Endometrial microvascular endothelial cells (primary cell): ENCODE results near the gene LITAFD. TPM values are rescaled to one million over a fixed set of nuclear protein-coding genes. Genes with fewer than 3 reads are reported as not detected.
"Not testable (repeated sequence)": the region's sequence is repeated elsewhere in the genome, so short reads cannot be mapped to it uniquely, and the experiment has no call there.

Experiments used
- in situ Hi-C: cut with HindIII; loops from 2 replicates; pipeline ENCODE4 v1.10.0; 2017; ENCODE audit warnings: low sequenced_read_pairs, low pct_unique_long_range_greater_than_20kb; ENCODE audit errors: inconsistent ontology term
- total RNA-seq: library from RNA; depleted of rRNA; stranded (reverse); fragments of >200 nt; gene quantifications from one replicate; pipeline ENCODE4 v1.2.3, GENCODE V29; 2015; ENCODE audit errors: inconsistent ontology term

The LITAFD gene
- total RNA-seq, 1 donor from 2014 or later: not detected

DNA sequence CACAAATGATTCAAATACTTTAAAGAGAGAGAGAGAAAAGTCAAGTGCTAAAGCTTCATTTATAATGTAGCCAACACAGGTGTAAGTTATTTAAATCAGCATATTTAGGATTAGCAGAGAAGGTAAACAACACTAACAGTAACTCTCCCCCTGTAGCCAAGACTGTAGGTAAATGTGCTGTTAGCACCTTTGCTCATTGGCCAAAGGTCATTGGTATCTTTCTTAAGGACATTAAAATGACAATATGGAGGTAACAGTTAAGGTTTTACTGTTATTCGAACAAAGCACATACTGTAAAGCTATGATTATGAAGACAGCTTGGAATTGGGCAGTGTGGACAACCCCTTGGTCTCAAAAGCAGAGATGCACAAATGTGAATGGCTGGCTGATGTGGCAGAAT, 28.7 kb downstream of the LITAFD start:
- in situ Hi-C loops: no loop called here

DNA sequence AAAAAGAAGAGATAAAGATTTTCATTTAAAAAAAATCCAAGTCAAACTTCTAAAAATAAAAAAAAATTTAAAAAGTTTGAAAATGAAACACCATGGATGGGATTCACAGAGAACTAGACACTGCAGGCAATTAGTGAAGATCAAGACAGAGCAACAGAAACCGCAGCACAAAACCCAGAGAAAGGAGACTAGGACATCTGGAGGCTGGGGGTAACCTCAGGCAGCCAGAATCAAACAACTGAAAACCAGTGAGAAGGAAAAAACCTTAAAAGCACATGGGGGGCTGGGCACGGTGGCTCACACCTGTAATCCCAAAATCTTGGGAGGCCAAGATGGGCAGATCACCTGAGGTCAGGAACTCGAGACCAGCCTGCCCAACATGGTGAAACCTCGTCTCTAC, 30.6 kb downstream of the LITAFD start:
- in situ Hi-C loops: no loop called here

DNA sequence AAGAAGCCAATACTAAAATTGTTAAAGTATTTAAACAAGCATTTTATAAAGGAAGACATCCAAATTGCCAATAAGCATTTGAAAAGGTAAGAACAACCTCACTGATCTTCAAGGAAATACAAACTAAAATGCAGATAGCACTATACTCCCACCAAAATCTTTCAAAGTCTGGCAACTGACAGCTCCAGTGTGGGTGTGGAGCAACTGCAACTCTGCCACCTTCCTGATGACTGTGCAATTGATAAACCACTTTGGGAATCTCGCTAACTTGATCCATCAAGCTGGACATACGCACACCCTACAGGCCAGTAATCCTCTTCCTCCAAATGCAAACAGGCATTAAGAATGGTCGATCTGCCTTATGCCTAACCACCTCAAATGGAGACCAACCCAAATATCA, 31.9 kb downstream of the LITAFD start:
- in situ Hi-C loops: no loop called here

DNA sequence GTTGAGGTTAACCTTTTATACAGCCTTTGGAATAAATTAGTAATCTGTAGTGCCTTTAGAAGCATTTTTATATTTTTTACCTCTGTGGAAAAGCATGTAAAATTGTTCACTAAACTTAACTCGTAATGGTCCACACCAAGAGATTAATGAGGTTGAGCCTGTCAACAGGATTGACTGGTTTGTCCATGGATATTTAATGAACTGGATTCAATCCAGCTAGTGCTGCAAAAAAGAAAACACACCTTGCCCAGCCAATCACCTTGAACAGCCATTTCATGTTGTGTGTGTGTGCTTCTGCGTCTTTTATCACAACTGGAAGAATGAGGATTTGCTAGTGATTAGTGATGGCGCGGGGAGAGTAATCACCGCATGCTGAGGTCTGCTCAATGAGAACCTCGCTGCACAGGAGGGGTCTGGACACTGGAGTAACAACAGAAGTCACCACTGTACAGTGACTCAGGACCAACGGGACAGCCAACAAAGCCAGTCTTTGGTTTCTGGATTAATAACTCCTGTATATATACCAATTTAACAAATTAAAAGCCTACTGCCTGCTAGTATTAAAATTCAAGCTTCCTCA, 33.7 kb downstream of the LITAFD start:
- in situ Hi-C loops: no loop called here

DNA sequence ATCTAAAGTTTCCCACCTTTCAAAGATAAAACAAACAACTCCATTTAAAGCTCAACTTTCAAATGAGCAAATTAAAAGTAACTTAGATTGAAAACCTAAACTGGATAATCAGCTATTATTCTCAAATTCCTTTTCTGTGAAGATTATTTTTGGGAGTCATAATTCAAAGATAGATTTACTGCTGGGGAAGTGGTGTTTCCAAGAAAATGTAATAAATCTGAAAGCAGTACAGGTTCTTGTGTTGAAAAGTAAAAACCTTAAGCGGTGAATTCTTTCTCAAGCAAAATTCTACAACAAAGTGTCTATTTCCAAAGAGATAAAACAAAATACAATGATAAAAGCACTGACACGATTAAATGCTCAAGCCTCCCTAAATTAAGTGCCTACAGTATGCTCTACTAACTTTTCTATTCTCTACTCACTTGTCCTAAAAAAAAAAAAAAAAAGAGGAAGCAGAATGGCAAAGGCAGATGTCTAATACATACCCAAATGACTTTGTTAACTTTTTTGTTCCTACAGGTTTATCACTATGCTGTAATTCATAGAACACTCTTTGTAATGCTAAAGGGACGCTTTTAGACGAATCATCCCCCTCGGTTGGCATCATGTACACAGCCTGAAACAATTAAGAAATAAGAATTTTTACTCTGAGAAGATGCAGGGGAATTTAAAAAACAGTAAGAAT, 34.5 kb downstream of the LITAFD start:
- in situ Hi-C loops: no loop called here

DNA sequence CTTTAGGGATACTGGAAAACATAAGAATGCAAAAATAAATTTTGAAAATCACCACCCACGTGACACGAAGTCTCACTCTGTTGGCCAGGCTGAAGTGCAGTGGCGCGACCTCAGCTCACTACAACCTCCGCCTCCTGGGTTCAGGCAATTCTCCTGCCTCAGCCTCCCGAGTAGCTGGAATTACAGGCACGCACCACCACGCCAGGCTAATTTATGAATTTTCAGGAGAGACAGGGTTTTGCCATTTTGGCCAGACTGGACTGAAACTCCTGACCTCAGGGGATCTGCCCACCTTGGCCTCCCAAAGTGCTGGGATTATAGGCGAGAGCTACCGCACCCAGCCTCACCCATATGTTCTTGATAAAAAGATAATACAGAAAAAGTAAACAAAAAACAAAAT, 35.2 kb downstream of the LITAFD start:
- in situ Hi-C loops: not testable (repeated sequence)

DNA sequence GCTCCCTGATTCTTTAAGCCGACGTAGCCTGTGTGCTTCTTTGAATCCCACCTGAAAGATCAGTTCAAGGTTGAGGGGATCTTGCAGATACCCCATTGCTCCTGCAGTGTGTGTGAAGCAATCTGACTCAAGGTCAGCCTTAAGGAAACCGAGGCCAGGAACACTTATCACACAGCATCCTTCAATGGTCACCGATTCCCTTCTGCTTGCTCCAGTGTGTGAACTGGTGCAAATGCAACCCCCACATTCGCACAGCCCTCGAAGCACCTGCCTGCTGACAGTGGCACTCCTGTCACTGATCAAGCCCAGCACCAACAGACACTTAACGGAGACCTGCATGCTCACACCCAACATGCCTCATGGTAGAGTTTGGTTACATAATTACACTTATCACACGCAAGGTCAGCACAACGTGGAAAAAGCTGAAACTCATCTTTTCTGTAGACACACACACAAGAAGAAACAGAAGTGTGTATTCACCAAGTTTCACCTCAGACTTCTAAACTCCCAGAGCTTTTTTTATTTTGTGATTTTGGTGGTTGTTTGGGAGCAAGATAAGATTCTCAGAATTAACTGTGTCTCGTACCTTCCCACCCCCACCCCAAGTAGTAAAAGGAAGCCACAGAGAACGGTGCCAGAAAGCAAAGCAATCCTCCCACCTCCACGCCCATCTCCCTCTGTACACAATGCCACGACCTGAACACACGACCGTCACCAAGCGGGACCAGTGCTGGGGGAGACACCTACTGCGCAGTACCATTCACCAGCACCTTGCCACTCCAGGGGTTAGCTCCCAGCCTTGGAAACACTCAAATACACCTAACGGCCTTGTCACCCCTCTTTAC, 37.2 kb downstream of the LITAFD start:
- in situ Hi-C loops: no loop called here

DNA sequence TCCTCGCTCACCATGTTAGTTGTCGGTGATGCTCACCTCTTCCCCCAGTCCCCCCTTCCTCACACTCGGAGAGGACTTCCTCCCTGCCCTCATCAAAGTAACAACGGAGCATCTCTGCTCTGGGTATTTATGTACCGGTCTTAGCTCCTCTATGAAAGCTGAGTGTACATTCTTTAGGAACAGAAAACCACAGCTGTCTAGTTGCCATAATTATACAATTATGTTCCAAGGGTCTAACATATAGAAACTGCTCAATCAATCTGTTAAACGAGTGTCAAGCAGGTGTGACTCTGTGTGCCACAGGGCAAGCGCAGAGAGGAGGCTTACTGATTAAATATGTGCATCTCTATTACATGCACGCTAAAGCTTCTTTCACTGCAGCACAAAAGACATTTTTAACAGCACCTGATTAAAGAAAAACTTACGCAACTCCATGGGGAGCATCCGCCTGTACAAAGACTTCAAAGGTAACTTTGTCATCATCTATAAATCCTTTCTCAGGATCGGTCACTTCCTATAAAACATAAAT, 37.8 kb downstream of the LITAFD start:
- in situ Hi-C loops: no loop called here

DNA sequence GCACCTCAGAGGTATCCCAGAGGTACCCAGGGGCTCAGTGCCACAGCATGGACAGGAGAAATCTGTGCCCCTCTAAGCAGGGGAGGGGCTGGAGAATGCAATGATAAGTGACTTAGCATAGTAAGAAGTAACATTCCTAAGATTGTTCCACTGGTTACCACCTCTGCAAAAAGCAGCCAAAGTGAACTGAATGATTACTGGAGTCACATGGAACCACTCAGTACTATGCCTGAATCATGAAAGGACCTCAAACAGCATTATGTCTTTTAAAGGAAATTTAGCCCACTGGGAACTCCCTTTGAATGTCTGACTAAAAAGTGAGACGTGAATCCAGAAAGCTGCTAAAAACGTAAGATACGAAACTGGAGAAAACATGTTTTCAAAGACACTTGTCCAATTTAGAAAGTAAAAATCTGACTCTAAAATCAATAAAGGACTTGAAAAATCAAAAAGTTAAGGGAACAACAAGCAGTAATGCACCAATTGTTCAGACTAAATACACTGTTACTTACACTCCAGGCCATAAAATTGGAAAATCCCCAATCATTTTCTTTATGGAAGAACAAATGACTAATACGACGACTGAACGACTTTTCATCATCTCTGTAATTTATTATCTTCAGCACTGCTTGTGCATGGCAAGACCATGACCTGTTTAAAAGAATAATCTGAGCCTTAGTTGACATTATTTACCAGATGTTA, 38.6 kb downstream of the LITAFD start:
- in situ Hi-C loops: no loop called here

DNA sequence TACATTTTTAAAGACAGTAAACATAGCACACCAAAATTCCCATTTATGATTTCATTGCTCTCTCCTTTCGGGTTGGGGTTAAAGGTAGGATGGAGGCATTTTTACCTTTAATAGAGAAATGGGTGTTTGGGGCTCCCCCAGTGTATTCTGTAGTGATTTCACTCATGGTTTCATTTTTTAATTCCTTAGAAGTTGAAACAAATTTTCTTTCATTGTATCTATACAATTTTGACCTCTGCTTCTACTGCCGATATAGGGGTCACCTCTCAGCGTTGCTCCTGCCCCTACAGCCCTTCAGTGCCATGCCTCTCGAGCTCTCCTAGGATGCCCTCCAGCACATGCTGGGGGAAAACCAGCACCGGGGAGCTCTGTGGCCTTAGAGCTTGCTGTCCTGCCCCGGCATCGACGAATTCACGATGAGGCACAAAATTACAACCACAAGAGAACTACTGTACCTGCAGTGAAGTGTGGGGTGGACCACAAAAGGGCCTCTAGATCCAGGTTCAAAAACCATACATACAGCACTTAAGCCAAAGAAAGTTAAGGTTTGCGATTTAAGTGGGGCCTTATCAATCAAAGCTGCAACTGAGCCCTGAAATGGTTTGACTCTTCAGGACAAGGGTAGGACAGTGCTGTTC, 39.3 kb downstream of the LITAFD start:
- in situ Hi-C loops: no loop called here

DNA sequence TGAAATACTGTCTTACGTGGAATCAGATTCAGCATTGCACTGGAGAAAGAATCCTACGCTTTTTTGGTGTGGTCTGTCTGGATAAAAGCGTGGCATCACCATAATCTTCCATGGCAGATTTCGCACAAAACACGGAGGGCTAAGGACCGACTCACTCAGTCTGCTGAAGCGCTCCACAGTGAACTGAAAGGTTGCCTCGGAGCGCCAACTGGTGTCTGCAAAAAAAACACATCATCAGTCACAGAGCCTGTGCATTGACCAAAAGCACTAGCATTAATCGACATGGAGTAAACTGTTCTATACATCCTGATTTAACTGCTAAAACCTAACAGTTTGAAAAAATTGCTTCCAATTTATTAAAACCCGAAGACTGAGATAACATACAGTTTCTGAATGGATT, 41.0 kb downstream of the LITAFD start:
- in situ Hi-C loops: no loop called here

DNA sequence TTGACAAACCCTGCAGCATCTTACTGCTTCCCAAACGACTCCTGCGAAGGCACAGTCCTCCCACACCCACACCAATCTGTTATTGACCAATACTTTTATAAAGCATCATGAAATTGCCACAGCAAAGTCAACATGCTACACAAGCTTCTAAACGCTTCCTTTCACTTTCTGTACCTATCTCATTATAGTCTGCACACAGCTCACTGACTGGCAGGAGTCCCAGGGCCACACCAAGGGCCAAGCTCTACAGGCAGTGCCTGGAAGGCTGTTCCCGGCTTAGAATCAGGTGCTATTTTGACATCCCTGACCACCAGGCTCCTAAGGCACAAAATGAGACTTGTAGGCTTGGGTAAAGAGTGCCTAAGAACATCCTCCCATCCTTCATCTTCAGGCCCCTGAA, 42.1 kb downstream of the LITAFD start:
- in situ Hi-C loops: no loop called here

DNA sequence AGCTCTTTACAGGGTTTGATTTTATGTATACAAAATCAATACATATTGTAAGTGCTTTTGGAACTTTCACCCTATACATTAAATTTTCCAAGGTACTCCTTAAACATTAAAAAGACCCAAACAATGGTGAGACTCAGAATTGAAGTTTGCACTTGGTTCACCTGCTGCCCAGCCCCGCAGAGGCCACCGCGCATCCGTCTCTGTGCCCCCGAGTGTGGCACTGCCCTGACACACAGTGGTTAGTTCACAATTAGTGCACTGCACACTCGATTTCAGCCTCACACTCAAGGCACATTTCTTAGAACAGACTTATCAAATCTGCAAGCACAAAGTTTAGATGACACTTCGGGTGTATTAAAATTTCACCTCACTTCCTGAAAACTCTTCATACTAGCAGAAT, 43.3 kb downstream of the LITAFD start:
- in situ Hi-C loops: no loop called here

DNA sequence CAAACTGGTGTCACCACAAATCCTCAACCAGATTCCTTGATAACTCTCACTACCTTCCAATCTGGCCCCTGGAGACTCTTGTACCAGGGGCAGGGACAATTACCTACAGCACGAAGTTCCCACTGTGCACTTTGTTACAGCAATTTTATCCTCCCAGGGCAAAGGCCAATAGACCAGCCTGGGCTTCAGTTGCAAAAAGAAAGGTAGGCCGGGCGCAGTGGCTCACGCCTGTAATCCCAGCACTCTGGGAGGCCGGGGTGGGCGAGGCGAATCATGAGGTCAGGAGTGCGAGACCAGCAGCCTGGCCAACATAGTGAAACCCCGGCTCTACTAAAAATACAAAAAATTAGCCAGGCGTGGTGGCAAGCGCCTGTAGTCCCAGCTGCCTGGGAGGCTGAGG, 44.7 kb downstream of the LITAFD start:
- in situ Hi-C loops: no loop called here

DNA sequence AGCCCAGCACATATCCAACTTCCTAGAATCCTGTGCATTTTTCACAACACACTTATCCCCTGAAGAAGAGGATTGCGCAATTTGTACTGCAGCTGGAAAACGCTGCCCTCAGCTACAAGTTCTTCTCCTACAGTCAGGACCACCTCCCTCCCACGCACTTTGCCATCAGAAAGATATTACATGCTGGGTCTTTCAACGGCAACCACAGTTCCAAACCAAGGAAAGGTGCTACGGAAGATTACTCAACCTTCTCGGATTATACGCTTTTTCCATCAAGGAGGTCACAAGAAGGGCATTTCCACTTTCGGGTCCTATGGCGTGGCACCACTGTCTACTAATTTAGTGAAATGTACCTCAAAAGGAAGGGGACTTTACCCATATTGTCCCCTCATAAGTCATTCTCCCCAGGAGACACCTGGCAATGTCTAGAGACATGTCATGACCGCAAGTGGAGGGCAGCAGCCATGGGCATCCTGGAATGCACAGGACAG, 46.4 kb downstream of the LITAFD start:
- in situ Hi-C loops: no loop called here

DNA sequence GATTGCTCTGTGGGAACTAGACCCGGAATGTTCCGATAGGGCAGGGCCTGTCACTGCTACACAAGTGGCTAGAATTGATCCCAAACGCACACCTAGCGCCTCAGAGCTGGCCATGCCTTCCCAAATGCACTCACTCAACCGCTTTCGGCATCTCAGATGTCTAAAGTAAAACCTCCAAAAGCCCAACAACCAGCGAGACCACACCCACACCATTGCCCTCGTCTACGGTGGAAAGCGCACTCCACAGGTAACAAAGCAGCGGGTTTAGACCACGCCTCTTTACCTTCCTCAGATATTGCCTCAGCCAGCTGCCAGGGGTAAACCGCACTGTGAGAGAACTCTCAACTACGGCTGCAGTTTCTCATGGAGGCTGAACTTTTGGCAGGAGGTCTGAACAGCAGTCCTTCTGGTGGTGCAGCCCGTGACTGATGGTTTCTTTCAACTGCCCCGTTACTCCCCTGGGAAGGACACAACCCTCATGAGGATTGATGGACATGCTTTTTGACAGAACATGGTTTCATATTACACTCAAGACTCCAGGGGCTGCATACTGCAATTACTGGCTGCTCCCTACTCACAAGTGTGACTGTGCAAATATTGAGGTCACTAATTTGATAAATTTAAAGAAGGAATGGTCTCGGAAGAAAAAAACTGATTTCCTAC, 47.1 kb downstream of the LITAFD start:
- in situ Hi-C loops: no loop called here

DNA sequence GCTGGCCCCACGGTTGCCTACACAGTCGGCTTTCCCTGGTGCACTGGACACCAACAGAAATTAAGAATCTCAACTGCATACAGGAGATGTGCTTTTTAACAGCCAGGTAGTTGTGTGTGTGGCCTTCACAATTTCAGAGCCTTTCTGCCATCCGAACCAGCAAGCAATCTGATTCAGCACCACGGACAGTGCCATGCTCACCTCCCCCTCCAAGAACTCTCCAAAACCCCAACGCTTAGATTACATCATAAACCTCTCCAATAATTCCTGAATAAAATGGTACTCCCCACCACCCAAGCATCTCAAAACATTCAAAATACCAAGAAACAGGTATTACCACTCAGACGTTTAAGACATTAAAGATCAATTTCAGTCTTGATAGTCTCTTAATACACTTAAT, 49.7 kb downstream of the LITAFD start:
- in situ Hi-C loops: no loop called here

DNA sequence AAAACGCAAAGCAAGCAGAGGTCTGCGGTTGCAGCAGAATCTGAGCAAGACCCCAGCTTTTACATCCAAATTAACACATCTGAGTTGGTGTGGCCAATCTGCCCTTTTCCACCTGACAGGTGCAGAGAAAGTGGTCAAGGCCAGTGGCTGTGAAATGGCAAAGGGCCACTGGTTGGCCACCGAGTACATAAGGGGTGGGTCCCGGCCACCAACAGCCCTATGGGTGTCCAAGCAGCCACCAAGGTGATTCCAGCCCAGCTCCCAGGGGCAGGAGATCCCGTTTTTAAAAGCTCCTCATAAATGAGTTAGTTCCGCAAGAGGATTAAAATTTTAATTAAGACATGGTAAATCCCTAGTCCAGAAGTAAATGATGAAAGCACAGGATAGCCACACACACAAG, 52.5 kb downstream of the LITAFD start:
- in situ Hi-C loops: no loop called here
